GM23248 (cell line): ENCODE measurements around the gene CUX1. TPM values are rescaled to one million over a fixed set of nuclear protein-coding genes. Genes with fewer than 3 reads are reported as not detected.

Source experiments
- DNase-seq: peaks from one replicate; pipeline ENCODE4 v3.0.0-alpha.2; 2015
- H2AFZ ChIP-seq: fragments of 200-600 bp; sonication (generic); 2 replicates; pipeline ENCODE4 v1.6.1; 2016; ENCODE audit warnings: antibody characterized with exemption
- H3F3A ChIP-seq: fragments of 200-600 bp; sonication (generic); 2 replicates; pipeline ENCODE4 v1.6.1; 2016; ENCODE audit warnings: mild to moderate bottlenecking, antibody characterized with exemption, mixed run types; ENCODE audit not compliant: insufficient read depth
- H3K27ac ChIP-seq: fragments of 200-600 bp; sonication (generic); 2 replicates; pipeline ENCODE4 v1.5.1; 2016; ENCODE audit warnings: mild to moderate bottlenecking
- H3K27me3 ChIP-seq: fragments of 200-600 bp; sonication (generic); replicated peaks from 2 replicates; pipeline ENCODE4 v1.6.1; 2016; ENCODE audit warnings: mild to moderate bottlenecking; ENCODE audit not compliant: insufficient read depth
- H3K36me3 ChIP-seq: fragments of 200-600 bp; sonication (generic); 2 replicates; pipeline ENCODE4 v1.6.1; 2016; ENCODE audit warnings: low read depth, mild to moderate bottlenecking
- H3K4me1 ChIP-seq: fragments of 200-600 bp; sonication (generic); 2 replicates; pipeline ENCODE4 v1.6.1; 2016; ENCODE audit warnings: mild to moderate bottlenecking; ENCODE audit not compliant: insufficient read depth
- H3K4me2 ChIP-seq: fragments of 200-600 bp; sonication (generic); one replicate; pipeline ENCODE4 v1.6.1; 2016; ENCODE audit warnings: mild to moderate bottlenecking; ENCODE audit not compliant: unreplicated experiment
- H3K4me3 ChIP-seq: fragments of 200-600 bp; sonication (generic); 2 replicates; pipeline ENCODE4 v1.5.1; 2016; ENCODE audit warnings: mild to moderate bottlenecking
- H3K79me2 ChIP-seq: fragments of 200-600 bp; sonication (generic); 2 replicates; pipeline ENCODE4 v1.6.1; 2016; ENCODE audit warnings: mild to moderate bottlenecking; ENCODE audit not compliant: insufficient read depth
- H3K9ac ChIP-seq: fragments of 200-600 bp; sonication (generic); 2 replicates; pipeline ENCODE4 v1.6.1; 2016; ENCODE audit warnings: mild to moderate bottlenecking
- H3K9me2 ChIP-seq: fragments of 200-600 bp; sonication (generic); 2 replicates; pipeline ENCODE4 v1.6.1; 2016; ENCODE audit warnings: mixed run types, mild to moderate bottlenecking, moderate library complexity; ENCODE audit not compliant: insufficient read depth
- H3K9me3 ChIP-seq: fragments of 200-600 bp; sonication (generic); one replicate; pipeline ENCODE4 v1.6.1; 2017; ENCODE audit warnings: low read depth
- H4K20me1 ChIP-seq: fragments of 200-600 bp; sonication (generic); 2 replicates; pipeline ENCODE4 v1.6.0; 2016; ENCODE audit not compliant: insufficient read depth
- EZH2 ChIP-seq: fragments of 200-600 bp; sonication (generic); IDR thresholded peaks from 2 replicates; pipeline ENCODE4 v1.6.1; 2018; ENCODE audit warnings: antibody characterized with exemption, mild to moderate bottlenecking; ENCODE audit not compliant: insufficient read depth, poor library complexity, severe bottlenecking
- EZH2phosphoT487 ChIP-seq: fragments of 200-600 bp; sonication (generic); IDR thresholded peaks from 2 replicates; pipeline ENCODE4 v1.6.1; 2018; ENCODE audit warnings: antibody characterized with exemption, moderate library complexity, mild to moderate bottlenecking, low read depth; ENCODE audit not compliant: insufficient read depth
- WGBS, 2 experiments: methylation state at CpG; one replicate each; pipeline ENCODE4 v1.1.6; 2015 to 2017; ENCODE audit warnings: low lambda C conversion rate in 2 of 2, low coverage in 1 of 2; ENCODE audit errors: missing lambda C conversion rate in 2 of 2; 5-methylcytosine and 5-hydroxymethylcytosine counted together
- in situ Hi-C: fragments of 300-500 bp; cut with MboI; formaldehyde crosslinking; loops from 2 replicates; pipeline ENCODE4 v1.15.0; 2020
- polyA plus RNA-seq: library from polyadenylated mRNA; unstranded; fragments of >200 nt; fragmentation: Nextera tagmentation; extraction: Ambion mirVana; gene quantifications from 2 replicates; pipeline ENCODE4 v1.2.1, GENCODE V29; 2016
- total RNA-seq: library from RNA; depleted of rRNA; stranded (reverse); fragments of >200 nt; shearing (Covaris generic); gene quantifications from 2 replicates; pipeline ENCODE4 v1.2.3, GENCODE V29; 2014

CUX1 gene
- total and polyA plus RNA-seq, 2 experiments from 2014 or later = 30.2 to 34.9 TPM

- no peaks in the 10 kb centered on the region for H3K27me3 ChIP-seq
- no peaks in the 10 kb centered on the region for H3F3A ChIP-seq
- no peak overlapping the region for H2AFZ ChIP-seq
- 81 to 82% methylated on average over 6 of the region's 6 CpGs for WGBS, 2 experiments
- H3K4me3 ChIP-seq = no peak overlapping the region
- H3K4me2 ChIP-seq = no peak overlapping the region
- no peak for TF ChIP-seq EZH2phosphoT487
- no peak for TF ChIP-seq EZH2
- no peak for DNase-seq
- no peaks in the 10 kb centered on the region for H3K36me3 ChIP-seq
- H3K79me2 ChIP-seq = no peaks in the 10 kb centered on the region
- H4K20me1 ChIP-seq = no peaks in the 10 kb centered on the region
- H3K4me1 ChIP-seq = no peaks in the 10 kb centered on the region
- no peaks in the 10 kb centered on the region for H3K9me3 ChIP-seq
- H3K9ac ChIP-seq = no peak overlapping the region
- no peaks in the 10 kb centered on the region for H3K9me2 ChIP-seq
- no peak overlapping the region for H3K27ac ChIP-seq
- in situ Hi-C loops = no loop called here
Observed at GRCh38 chr7:102202556-102202955, 385.1 kb downstream of the CUX1 start.

DNA sequence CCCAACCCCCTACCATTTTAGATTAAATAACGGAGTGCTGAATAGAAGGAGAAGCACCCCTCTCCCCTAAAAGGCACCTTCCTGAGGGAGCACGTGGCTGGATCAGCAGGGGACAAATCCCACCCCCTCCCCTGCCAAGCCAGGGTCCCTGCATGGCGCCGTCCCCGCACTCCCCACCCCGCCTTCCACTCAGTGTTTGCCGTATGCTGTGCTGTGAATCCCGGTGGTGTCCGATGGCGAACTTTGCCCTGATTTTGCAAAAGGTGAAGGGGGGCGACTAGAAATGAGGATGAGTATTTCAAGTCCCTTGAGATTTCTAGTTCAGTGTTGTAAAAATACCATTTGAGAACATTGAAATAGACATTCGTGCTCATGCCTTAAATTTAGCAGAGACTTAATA lies 385.8 kb downstream of the CUX1 start:
- Histone ChIP-seq H3F3A (no peaks in the 10 kb centered on the region), H3K79me2 (no peaks in the 10 kb centered on the region), H3K27me3 (no peaks in the 10 kb centered on the region), H3K4me3 (no peak overlapping the region), H2AFZ (no peak overlapping the region), H3K9me2 (no peaks in the 10 kb centered on the region), H3K36me3 (no peaks in the 10 kb centered on the region), H3K27ac (no peak overlapping the region), H3K9ac (no peak overlapping the region), H3K4me2 (no peak overlapping the region), H4K20me1 (no peaks in the 10 kb centered on the region), H3K4me1 (no peaks in the 10 kb centered on the region), H3K9me3 (no peaks in the 10 kb centered on the region)
- in situ Hi-C loops = no loop called here
- WGBS, 2 experiments = 87 to 93% methylated on average over 7 to 12 of the region's 12 CpGs
- TF ChIP-seq EZH2 = no peak
- no peak for TF ChIP-seq EZH2phosphoT487
- no peak for DNase-seq

GRCh38 chr7:102204212-102204611 lies 386.8 kb downstream of the CUX1 start:
- H3K36me3 ChIP-seq = no peaks in the 10 kb centered on the region
- 96 to 99% methylated on average over 14 to 16 of the region's 16 CpGs for WGBS, 2 experiments
- H3F3A ChIP-seq = no peaks in the 10 kb centered on the region
- no peak for TF ChIP-seq EZH2
- no peak for TF ChIP-seq EZH2phosphoT487
- H2AFZ ChIP-seq = no peak overlapping the region
- no peak for DNase-seq
- no peak overlapping the region for H3K4me2 ChIP-seq
- no peaks in the 10 kb centered on the region for H3K27me3 ChIP-seq
- H3K79me2 ChIP-seq = no peaks in the 10 kb centered on the region
- no peaks in the 10 kb centered on the region for H3K9me3 ChIP-seq
- no peak overlapping the region for H3K9ac ChIP-seq
- in situ Hi-C loops = no loop called here
- H3K27ac ChIP-seq = no peak overlapping the region
- no peaks in the 10 kb centered on the region for H3K9me2 ChIP-seq
- H4K20me1 ChIP-seq = no peaks in the 10 kb centered on the region
- H3K4me1 ChIP-seq = no peaks in the 10 kb centered on the region
- no peak overlapping the region for H3K4me3 ChIP-seq

DNA sequence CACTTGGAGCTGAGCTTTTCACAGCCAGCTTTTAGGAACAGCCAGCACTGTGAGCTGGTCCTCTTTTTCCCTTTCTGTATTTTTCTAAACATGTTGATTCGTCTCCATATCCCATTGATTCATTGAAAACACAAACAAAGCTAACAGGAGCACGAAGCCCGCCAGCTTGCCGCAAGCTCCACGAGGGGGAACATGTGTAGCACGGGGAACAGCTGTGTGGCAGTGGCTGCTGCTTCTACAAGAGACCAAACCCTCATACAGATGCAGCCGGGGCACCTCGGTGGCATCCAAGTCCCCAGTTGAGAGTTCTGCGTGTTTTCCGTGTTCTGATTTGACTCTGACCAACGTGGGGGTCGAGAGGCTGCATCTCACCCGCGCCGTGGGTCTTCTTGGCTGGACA lies 388.5 kb downstream of the CUX1 start:
- Histone ChIP-seq H3K9me2 (no peaks in the 10 kb centered on the region), H3K9ac (no peak overlapping the region), H3F3A (no peaks in the 10 kb centered on the region), H2AFZ (no peak overlapping the region), H3K4me1 (no peaks in the 10 kb centered on the region), H3K27ac (no peak overlapping the region), H3K27me3 (no peaks in the 10 kb centered on the region), H3K4me3 (no peak overlapping the region), H3K9me3 (no peaks in the 10 kb centered on the region), H3K79me2 (no peaks in the 10 kb centered on the region), H3K4me2 (no peak overlapping the region), H4K20me1 (no peaks in the 10 kb centered on the region), H3K36me3 (no peaks in the 10 kb centered on the region)
- TF ChIP-seq EZH2 (no peak), EZH2phosphoT487 (no peak)
- no peak for DNase-seq
- 96 to 97% methylated on average over 15 of the region's 15 CpGs for WGBS, 2 experiments
- in situ Hi-C loops = no loop called here

GRCh38 chr7:102208826-102209225 lies 391.4 kb downstream of the CUX1 start:
- H3K9me3 ChIP-seq = no peaks in the 10 kb centered on the region
- H3K36me3 ChIP-seq = no peaks in the 10 kb centered on the region
- no peaks in the 10 kb centered on the region for H3K9me2 ChIP-seq
- DNase-seq = no peak
- TF ChIP-seq EZH2 (no peak), EZH2phosphoT487 (no peak)
- H3K9ac ChIP-seq = no peak overlapping the region
- no peaks in the 10 kb centered on the region for H4K20me1 ChIP-seq
- H3K4me2 ChIP-seq = no peak overlapping the region
- no peaks in the 10 kb centered on the region for H3F3A ChIP-seq
- in situ Hi-C loops = no loop called here
- no peaks in the 10 kb centered on the region for H3K4me1 ChIP-seq
- WGBS, 2 experiments = 94 to 95% methylated on average over 14 of the region's 14 CpGs
- no peaks in the 10 kb centered on the region for H3K27me3 ChIP-seq
- no peak overlapping the region for H2AFZ ChIP-seq
- H3K27ac ChIP-seq = no peak overlapping the region
- no peak overlapping the region for H3K4me3 ChIP-seq
- H3K79me2 ChIP-seq = no peaks in the 10 kb centered on the region
